ENCODE data around the gene FASTK. TPM values are rescaled to one million over a fixed set of nuclear protein-coding genes. Genes with fewer than 3 reads are reported as not detected.

The FASTK gene
- 50.6 and 58.6 TPM in 2 replicates for total RNA-seq

GRCh38 chr7:151080522-151081169 is at the start of gene FASTK:
Gene FASTK (minus strand): TSS chr7:151080809. CDS start chr7:151080766, 43 bp downstream.

GRCh38 chr7:151085691-151086620 is 5.3 kb upstream of the FASTK start, which contains the start of gene AGAP3:
Gene AGAP3 (plus strand): TSS chr7:151086475. CDS start chr7:151086742, 267 bp downstream.

GRCh38 chr7:151083071-151083823 is 2.6 kb upstream of the FASTK start, which contains the start of gene TMUB1:
Gene TMUB1 (minus strand): TSS chr7:151083493. CDS start chr7:151082563, 930 bp downstream.

GRCh38 chr7:151059367-151060112 is 21.1 kb downstream of the FASTK start, which contains the start of gene SLC4A2:
Gene SLC4A2 (plus strand): TSS chr7:151059589. CDS start chr7:151061988, 2,399 bp downstream.

GRCh38 chr7:151057506-151057988 is 23.1 kb downstream of the FASTK start, which contains the start of gene CDK5:
Gene CDK5 (minus strand): TSS chr7:151057897. CDS start chr7:151057848, 49 bp downstream.

GRCh38 chr7:151047976-151048815 is 32.4 kb downstream of the FASTK start, which contains the start of gene ASIC3:
Gene ASIC3 (plus strand): TSS chr7:151048531. CDS start chr7:151048886, 355 bp downstream.

GRCh38 chr7:151028131-151028947 is 52.3 kb downstream of the FASTK start, which contains the start of gene ABCB8:
Gene ABCB8 (plus strand): TSS chr7:151028450. CDS start chr7:151028516, 66 bp downstream.

Other genes starting within 250 kb of the FASTK start
- gene AOC1, start 228.3 kb downstream of the FASTK start, total RNA-seq, result 0.34 TPM in 1 of 2 replicates, not detected in the other
- gene KCNH2, start 102.5 kb downstream of the FASTK start, total RNA-seq, result under 0.01 and 0.14 TPM in 2 replicates
- gene NOS3, start 89.8 kb downstream of the FASTK start, total RNA-seq, result 0.14 and 0.34 TPM in 2 replicates
- gene ATG9B, start 56.3 kb downstream of the FASTK start, total RNA-seq, result 1.00 and 1.7 TPM in 2 replicates
- 19.5 and 24.8 TPM in 2 replicates for gene ABCB8, start 52.4 kb downstream of the FASTK start, total RNA-seq
- 0.28 and 0.34 TPM in 2 replicates for gene ASIC3, start 32.3 kb downstream of the FASTK start, total RNA-seq
- 8.9 and 17.7 TPM in 2 replicates for gene CDK5, start 22.9 kb downstream of the FASTK start, total RNA-seq
- 46.8 and 80.0 TPM in 2 replicates for gene SLC4A2, start 21.2 kb downstream of the FASTK start, total RNA-seq
- 14.7 and 22.9 TPM in 2 replicates for gene TMUB1, start 2.7 kb upstream of the FASTK start, total RNA-seq
- gene AGAP3, start 5.7 kb upstream of the FASTK start, total RNA-seq, result 57.8 and 138 TPM in 2 replicates
- gene GBX1, start 86.9 kb upstream of the FASTK start, total RNA-seq, result not detected in 2 replicates
- gene ASB10, start 106.4 kb upstream of the FASTK start, total RNA-seq, result not detected in 2 replicates
- not detected in 2 replicates for gene H2BK1, start 129.7 kb upstream of the FASTK start, total RNA-seq
- gene ABCF2, start 146.4 kb upstream of the FASTK start, total RNA-seq, result 64.9 and 83.0 TPM in 2 replicates
- 26.0 and 48.8 TPM in 2 replicates for gene CHPF2, start 151.7 kb upstream of the FASTK start, total RNA-seq
- 1.4 and 5.6 TPM in 2 replicates for gene SMARCD3, start 167.9 kb upstream of the FASTK start, total RNA-seq

All from nasal cavity respiratory epithelium epithelial cell of viscerocranial mucosa (primary cell).